ENCODE data around the gene MYL7.
"Not testable (repeated sequence)": the region's sequence is repeated elsewhere in the genome, so short reads cannot be mapped to it uniquely, and the experiment has no call there.

MYL7 gene

DNA sequence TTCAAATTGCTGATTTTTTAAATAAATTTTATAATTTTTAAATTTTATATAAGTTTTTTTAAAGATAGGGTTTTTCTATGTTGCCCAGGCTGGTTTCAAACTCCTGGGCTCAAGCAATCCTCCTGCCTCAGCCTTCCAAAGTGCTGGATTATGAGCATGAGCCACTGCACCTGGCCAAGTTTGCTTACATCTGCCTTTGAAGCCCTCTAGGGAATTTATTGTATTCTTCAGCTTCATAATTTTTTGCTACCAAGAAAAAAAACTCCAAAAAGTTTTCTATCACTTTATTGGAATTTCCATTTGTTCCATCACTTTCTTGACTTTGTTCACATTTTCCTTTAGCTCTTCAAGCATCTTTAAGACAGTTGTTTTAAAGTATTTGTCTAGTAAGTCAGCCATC, 14.0 kb downstream of the MYL7 start:
- H3K27ac ChIP-seq (ENCODE audit: low read depth, low read length): no peak overlapping the region
- no peak overlapping the region for H3K9ac ChIP-seq (ENCODE audit: low read length)
- no peaks in the 10 kb centered on the region for H3K9me3 ChIP-seq (ENCODE audit: insufficient read depth, low read length)
- no peaks in the 10 kb centered on the region for H4K20me1 ChIP-seq (ENCODE audit: low read depth, low read length)
- no peak overlapping the region for H3K4me3 ChIP-seq (ENCODE audit: insufficient read depth, low read length, poor library complexity, severe bottlenecking)
- TF ChIP-seq, protein P1, sequence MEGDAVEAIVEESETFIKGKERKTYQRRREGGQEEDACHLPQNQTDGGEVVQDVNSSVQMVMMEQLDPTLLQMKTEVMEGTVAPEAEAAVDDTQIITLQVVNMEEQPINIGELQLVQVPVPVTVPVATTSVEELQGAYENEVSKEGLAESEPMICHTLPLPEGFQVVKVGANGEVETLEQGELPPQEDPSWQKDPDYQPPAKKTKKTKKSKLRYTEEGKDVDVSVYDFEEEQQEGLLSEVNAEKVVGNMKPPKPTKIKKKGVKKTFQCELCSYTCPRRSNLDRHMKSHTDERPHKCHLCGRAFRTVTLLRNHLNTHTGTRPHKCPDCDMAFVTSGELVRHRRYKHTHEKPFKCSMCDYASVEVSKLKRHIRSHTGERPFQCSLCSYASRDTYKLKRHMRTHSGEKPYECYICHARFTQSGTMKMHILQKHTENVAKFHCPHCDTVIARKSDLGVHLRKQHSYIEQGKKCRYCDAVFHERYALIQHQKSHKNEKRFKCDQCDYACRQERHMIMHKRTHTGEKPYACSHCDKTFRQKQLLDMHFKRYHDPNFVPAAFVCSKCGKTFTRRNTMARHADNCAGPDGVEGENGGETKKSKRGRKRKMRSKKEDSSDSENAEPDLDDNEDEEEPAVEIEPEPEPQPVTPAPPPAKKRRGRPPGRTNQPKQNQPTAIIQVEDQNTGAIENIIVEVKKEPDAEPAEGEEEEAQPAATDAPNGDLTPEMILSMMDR (IDR thresholded peaks at IDR 0.05; ENCODE audit: insufficient read depth, low read length, poor library complexity, severe bottlenecking): no peak
- peaks cover 7% of the 10 kb centered on the region for H3F3A ChIP-seq (ENCODE audit: insufficient read depth)
- H3K79me2 ChIP-seq (ENCODE audit: insufficient read depth, low read length): peaks cover 10% of the 10 kb centered on the region
- H3K4me2 ChIP-seq (ENCODE audit: low read depth, low read length, poor library complexity, severe bottlenecking): no peak overlapping the region
- H3K36me3 ChIP-seq (ENCODE audit: low read length): no peaks in the 10 kb centered on the region
- H3K9me2 ChIP-seq (replicated peaks; ENCODE audit: insufficient read depth, low read length): no peaks in the 10 kb centered on the region
- no peak overlapping the region for H2AFZ ChIP-seq (ENCODE audit: low read depth, low read length, severe bottlenecking)
- H3K27me3 ChIP-seq (ENCODE audit: low read length): no peaks in the 10 kb centered on the region

DNA sequence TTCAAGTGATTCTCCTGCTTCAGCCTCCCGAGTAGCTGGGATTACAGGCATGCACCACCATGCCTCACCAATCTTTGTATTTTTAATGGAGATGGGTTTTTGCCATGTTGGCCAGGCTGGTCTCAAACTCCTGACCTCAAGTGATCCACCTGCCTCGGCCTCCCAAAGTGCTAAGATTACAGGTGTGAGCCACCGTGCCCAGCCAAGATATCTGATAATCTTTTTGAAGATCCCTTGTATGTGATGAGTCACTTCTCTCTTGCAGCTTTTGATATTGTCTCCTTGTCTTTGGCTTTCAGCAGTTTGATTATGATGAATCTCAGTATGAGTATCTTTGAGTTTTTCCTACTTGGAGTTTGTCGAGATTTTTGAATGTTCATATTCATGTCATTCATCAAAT, 14.6 kb downstream of the MYL7 start:
- H3K4me3 ChIP-seq (ENCODE audit: insufficient read depth, low read length, poor library complexity, severe bottlenecking); H3K9me3 ChIP-seq (ENCODE audit: insufficient read depth, low read length); H3K27ac ChIP-seq (ENCODE audit: low read depth, low read length); H3K36me3 ChIP-seq (ENCODE audit: low read length); H4K20me1 ChIP-seq (ENCODE audit: low read depth, low read length); H3K27me3 ChIP-seq (ENCODE audit: low read length); H2AFZ ChIP-seq (ENCODE audit: low read depth, low read length, severe bottlenecking); H3K9ac ChIP-seq (ENCODE audit: low read length); H3K9me2 ChIP-seq (replicated peaks; ENCODE audit: insufficient read depth, low read length); H3F3A ChIP-seq (ENCODE audit: insufficient read depth); H3K4me2 ChIP-seq (ENCODE audit: low read depth, low read length, poor library complexity, severe bottlenecking): not testable (repeated sequence)
- H3K79me2 ChIP-seq (ENCODE audit: insufficient read depth, low read length): peaks cover 16% of the 10 kb centered on the region

DNA sequence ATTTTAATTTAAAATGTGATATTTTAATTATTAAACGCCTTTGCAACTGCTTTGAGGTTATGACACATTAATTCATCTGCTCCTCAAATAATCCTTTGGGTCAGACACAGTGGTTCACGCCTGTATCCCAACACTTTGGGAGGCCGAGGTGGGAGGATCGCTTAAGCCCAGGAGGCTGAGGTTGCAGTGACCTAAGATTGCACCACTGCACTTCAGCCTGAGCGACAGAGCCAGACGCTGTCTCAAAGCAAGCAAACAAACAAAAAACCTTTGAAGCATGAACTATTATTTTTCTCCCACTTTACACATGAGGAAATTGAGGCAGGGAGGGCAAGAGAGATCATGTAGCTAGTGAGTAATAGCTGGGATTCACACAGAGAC, 16.3 kb downstream of the MYL7 start:
- TF ChIP-seq, protein P1 (IDR thresholded peaks at IDR 0.05; ENCODE audit: insufficient read depth, low read length, poor library complexity, severe bottlenecking): no peak
- TF ChIP-seq EZH2phosphoT487 (conservative IDR thresholded peaks at IDR 0.05; ENCODE audit: low read length): no peak
- no peak overlapping the region for H2AFZ ChIP-seq (ENCODE audit: low read depth, low read length, severe bottlenecking)
- H3F3A ChIP-seq (ENCODE audit: insufficient read depth): peaks cover 7% of the 10 kb centered on the region
- peaks cover 25% of the 10 kb centered on the region for H3K79me2 ChIP-seq (ENCODE audit: insufficient read depth, low read length)
- no peaks in the 10 kb centered on the region for H3K9me2 ChIP-seq (replicated peaks; ENCODE audit: insufficient read depth, low read length)
- no peaks in the 10 kb centered on the region for H3K9me3 ChIP-seq (ENCODE audit: insufficient read depth, low read length)
- H3K4me3 ChIP-seq (ENCODE audit: insufficient read depth, low read length, poor library complexity, severe bottlenecking): no peak overlapping the region
- no peak overlapping the region for H3K27ac ChIP-seq (ENCODE audit: low read depth, low read length)
- no peaks in the 10 kb centered on the region for H3K27me3 ChIP-seq (ENCODE audit: low read length)
- no peak overlapping the region for H3K9ac ChIP-seq (ENCODE audit: low read length)
- H4K20me1 ChIP-seq (ENCODE audit: low read depth, low read length): no peaks in the 10 kb centered on the region
- H3K36me3 ChIP-seq (ENCODE audit: low read length): peaks cover 5% of the 10 kb centered on the region; the same call in 1 of the 2 replicates
- no peak overlapping the region for H3K4me2 ChIP-seq (ENCODE audit: low read depth, low read length, poor library complexity, severe bottlenecking)

DNA sequence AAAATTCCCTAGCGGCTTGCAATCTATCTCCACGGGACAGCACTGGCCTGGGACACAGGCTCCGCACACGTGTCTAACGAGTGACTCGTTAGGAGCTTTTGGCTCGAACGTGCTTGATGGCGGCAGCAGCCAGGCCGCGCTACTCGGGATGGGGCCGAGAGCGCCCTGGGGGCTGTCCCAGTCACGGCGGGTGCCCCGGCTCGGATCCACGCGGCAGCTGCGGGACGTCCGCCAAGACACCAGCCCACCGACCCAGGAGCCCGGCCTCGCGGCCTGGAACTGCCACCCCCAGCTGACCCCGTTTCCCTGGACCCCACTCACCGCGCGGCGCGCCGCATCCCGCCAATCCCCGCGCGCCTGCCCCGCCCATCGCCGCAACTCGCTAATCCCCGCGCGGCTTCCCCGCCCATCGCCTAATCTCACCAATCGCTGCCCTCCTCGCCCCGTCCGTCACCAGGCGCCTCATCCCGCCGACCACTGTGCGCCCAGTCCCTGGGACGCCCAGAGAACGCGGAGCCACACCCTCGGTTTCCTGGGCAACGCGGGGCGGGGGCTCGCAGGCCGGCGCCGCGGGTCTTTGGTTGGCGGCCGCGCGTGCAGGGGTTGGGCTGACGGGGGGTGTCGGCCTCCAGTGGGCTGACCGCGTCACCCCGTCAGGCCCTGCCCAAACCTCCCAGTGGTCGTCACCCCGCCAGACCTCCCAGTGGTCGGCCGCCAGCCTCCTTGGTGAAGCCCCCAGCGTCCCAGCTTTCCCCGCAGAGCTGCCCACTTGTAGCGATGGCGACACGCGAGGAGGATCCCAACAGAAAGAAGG, 17.7 kb downstream of the MYL7 start, which contains the start of gene POLD2:
POLD2 (minus strand) TSS at position 359 of the 814 bp plus-strand sequence. CDS start 1,495 bp downstream, outside the sequence.
- H3K36me3 ChIP-seq (ENCODE audit: low read length): peaks cover 5% of the 10 kb centered on the region; the same call in 1 of the 2 replicates
- peak within 1 kb of the TSS; percentile 90 for H3K4me3 ChIP-seq (ENCODE audit: insufficient read depth, low read length, poor library complexity, severe bottlenecking)
- peak within 1 kb of the TSS; percentile 96 for H2AFZ ChIP-seq (ENCODE audit: low read depth, low read length, severe bottlenecking)
- H3K79me2 ChIP-seq (ENCODE audit: insufficient read depth, low read length): peaks cover 25% of the 10 kb centered on the region
- TF ChIP-seq, protein P1 (IDR thresholded peaks at IDR 0.05; ENCODE audit: insufficient read depth, low read length, poor library complexity, severe bottlenecking): no peak
- TF ChIP-seq EZH2phosphoT487 (conservative IDR thresholded peaks at IDR 0.05; ENCODE audit: low read length): no peak
- peaks cover 7% of the 10 kb centered on the region for H3F3A ChIP-seq (ENCODE audit: insufficient read depth)
- H3K27ac ChIP-seq (ENCODE audit: low read depth, low read length): peak within 1 kb of the TSS; percentile 36
- H3K9me2 ChIP-seq (replicated peaks; ENCODE audit: insufficient read depth, low read length): no peaks in the 10 kb centered on the region
- H3K9ac ChIP-seq (ENCODE audit: low read length): peak within 1 kb of the TSS; percentile 76
- no peaks in the 10 kb centered on the region for H3K27me3 ChIP-seq (ENCODE audit: low read length)
- H3K4me2 ChIP-seq (ENCODE audit: low read depth, low read length, poor library complexity, severe bottlenecking): peak within 1 kb of the TSS; percentile 96
- H4K20me1 ChIP-seq (ENCODE audit: low read depth, low read length): no peaks in the 10 kb centered on the region
- H3K9me3 ChIP-seq (ENCODE audit: insufficient read depth, low read length): no peaks in the 10 kb centered on the region
